ENCODE results near the gene BMP8A. TPM values are rescaled to one million over a fixed set of nuclear protein-coding genes. Genes with fewer than 3 reads are reported as not detected.

BMP8A gene
- total and polyA plus RNA-seq, 10 of the 15 experiments (the other 5 are each of a cell fraction or from before 2014, with no cell fraction given): not detected

- no peak for TF ChIP-seq REST (IDR thresholded peaks at IDR 0.05; ENCODE audit: low read depth, low read length)
- TF ChIP-seq CREM (IDR thresholded peaks at IDR 0.05; ENCODE audit: low read depth): no peak
- no peak for TF ChIP-seq POLR2AphosphoS2 (IDR thresholded peaks at IDR 0.05; ENCODE audit: low read depth, low read length)
- TF ChIP-seq HDGF (IDR thresholded peaks at IDR 0.05): peak; percentile 61; the same call in 1 of the 2 replicates
- no peak for TF ChIP-seq RAD21 (IDR thresholded peaks at IDR 0.05; ENCODE audit: insufficient read depth, low read depth, low read length)
- no peak for TF ChIP-seq PRDM15 (CRISPR knock-in tag; IDR thresholded peaks at IDR 0.05)
- no peak for TF ChIP-seq ATF3 (IDR thresholded peaks at IDR 0.05; ENCODE audit: borderline replicate concordance, extremely low read depth, low read depth, low read length)
- TF ChIP-seq ATF7 (IDR thresholded peaks at IDR 0.05; ENCODE audit: low read depth): 0 out of 2 replicates have a peak, but pooled peaks have one; percentile 36
- TF ChIP-seq LARP7 (IDR thresholded peaks at IDR 0.05): 0 out of 2 replicates have a peak, but pooled peaks have one; percentile 33
- TF ChIP-seq STAT1 (conservative IDR thresholded peaks at IDR 0.05): no peak
- peak; percentile 74 for TF ChIP-seq PBX3 (IDR thresholded peaks at IDR 0.05; ENCODE audit: insufficient replicate concordance, low read depth, low read length)
- peak in 1 of 2 experiments; percentile 76; a peak in 3 of 4 replicates for TF ChIP-seq BHLHE40 (IDR thresholded peaks at IDR 0.05; ENCODE audit: borderline replicate concordance in 1 of 2, low read depth in 2 of 2, low read length in 1 of 2)
- peak; percentile 58 to 69 for TF ChIP-seq IKZF2 (IDR thresholded peaks at IDR 0.05)
- TF ChIP-seq SRF (IDR thresholded peaks at IDR 0.05; ENCODE audit: low read depth in 2 of 2, low read length in 2 of 2): no peak
- TF ChIP-seq HDAC2 (IDR thresholded peaks at IDR 0.05): no peak
- no peak for TF ChIP-seq ESRRA (IDR thresholded peaks at IDR 0.05; ENCODE audit: low read length)
- no peak for TF ChIP-seq ZNF622 (IDR thresholded peaks at IDR 0.05)
- TF ChIP-seq NFIC (IDR thresholded peaks at IDR 0.05; ENCODE audit: low read depth, low read length): no peak
- peak; percentile 50; the same call in 1 of the 2 replicates for TF ChIP-seq CREB1 (IDR thresholded peaks at IDR 0.05; ENCODE audit: low read depth)
- TF ChIP-seq MTA2 (IDR thresholded peaks at IDR 0.05; ENCODE audit: low read depth): peak; percentile 59
- TF ChIP-seq POU2F2 (IDR thresholded peaks at IDR 0.05; ENCODE audit: borderline replicate concordance, low read depth, low read length): no peak
- TF ChIP-seq ASH2L (IDR thresholded peaks at IDR 0.05; ENCODE audit: borderline replicate concordance, low read depth): no peak
These were observed 34.1 kb downstream of the BMP8A start (continued) for GRCh38 chr1:39525366-39526165.

All from GM12878 (cell line).